SK-N-MC (cell line): ENCODE data around the gene MOB3C.

Experiments used
- EZH2 ChIP-seq: fragments of 200-600 bp; sonication (generic); IDR thresholded peaks from one replicate; pipeline ENCODE4 v1.6.1; 2017; ENCODE audit warnings: antibody characterized with exemption
- FOXP2 ChIP-seq: optimal IDR thresholded peaks from 2 replicates; pipeline ENCODE3; 2011; ENCODE audit warnings: mild to moderate bottlenecking, moderate library complexity; ENCODE audit not compliant: insufficient read depth; ENCODE audit errors: extremely low read length, control extremely low read depth
- POLR2AphosphoS5 ChIP-seq: IDR thresholded peaks from 2 replicates; pipeline ENCODE4 v1.6.1; 2012; ENCODE audit warnings: mild to moderate bottlenecking, low read depth, low read length, borderline replicate concordance

DNA sequence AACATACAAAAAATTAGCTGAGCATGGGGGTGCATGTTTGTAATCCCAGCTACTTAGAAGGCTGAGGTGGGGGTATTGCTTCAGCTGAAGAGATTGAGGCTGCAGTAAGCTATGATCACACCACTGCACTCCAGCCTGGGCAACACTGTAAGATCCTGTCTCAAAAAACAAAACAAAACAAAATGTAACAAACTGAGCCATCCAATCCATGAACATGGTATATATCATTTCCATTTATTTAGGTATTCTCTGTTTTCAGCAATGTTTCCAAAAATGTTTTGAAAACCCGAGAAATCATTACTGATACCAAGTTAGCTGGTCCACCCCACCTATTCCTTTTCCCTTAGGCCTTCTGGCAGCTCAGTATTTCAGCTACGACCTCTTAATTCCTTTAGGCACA, 33.2 kb upstream of the MOB3C start:
- no peak for TF ChIP-seq EZH2
- no peak for TF ChIP-seq POLR2AphosphoS5
- no peak for TF ChIP-seq FOXP2
